Measurements from ENCODE around the gene ZBED5. TPM values are rescaled to one million over a fixed set of nuclear protein-coding genes. Genes with fewer than 3 reads are reported as not detected.

Gene ZBED5
- total and polyA plus RNA-seq, 9 of the 15 experiments (the other 6 are each of a cell fraction or from before 2014, with no cell fraction given), result 12.4 to 70.7 (median 26.8) TPM

- peak; percentile 44; the same call in 1 of the 2 replicates for TF ChIP-seq REST (IDR thresholded peaks at IDR 0.05; ENCODE audit: borderline replicate concordance)
- no peak for TF ChIP-seq REST (CRISPR knock-in tag; IDR thresholded peaks at IDR 0.05; ENCODE audit: low read depth)
- 0 out of 2 replicates have a peak, but pooled peaks have one; percentile 25 for TF ChIP-seq MGA (IDR thresholded peaks at IDR 0.05)
- no peak for TF ChIP-seq HOMEZ (CRISPR knock-in tag; IDR thresholded peaks at IDR 0.05)
- no peak; the same call in 1 of the 2 replicates for TF ChIP-seq GTF2F1 (IDR thresholded peaks at IDR 0.05; ENCODE audit: low read depth, low read length)
Observed at GRCh38 chr11:10899121-10899830, 41.4 kb upstream of the ZBED5 start (continued).
